ENCODE data around the gene RBM10. TPM values are rescaled to one million over a fixed set of nuclear protein-coding genes. Genes with fewer than 3 reads are reported as not detected.

RBM10 gene
- total RNA-seq, 5 donors from 2014 or later (not counting 1 experiment from before 2014, with no cell fraction given), result 37.3 to 60.3 (median 55.8) TPM

- peaks cover 0 to 13% of the 10 kb centered on the region in 2 experiments for H3K4me1 ChIP-seq (ENCODE audit: control insufficient read depth in 1 of 2, extremely low read depth in 1 of 2, insufficient read depth in 2 of 2, low read length in 2 of 2)
- Mint-ChIP-seq H3K27me3 (no peaks in the 10 kb centered on the region), H3K27ac (no peak overlapping the region), H3K4me1 (peaks cover 2 to 15% (median 8%) of the 10 kb centered on the region in 3 donors), H3K9me3 (no peaks in the 10 kb centered on the region), H3K4me3 (no peak overlapping the region), H3K36me3 (peaks cover 12% of the 10 kb centered on the region)
- no peak overlapping the region for H3K4me3 ChIP-seq (ENCODE audit: control insufficient read depth in 1 of 2, extremely low read depth in 1 of 2, low read length in 1 of 2)
- H3K27me3 ChIP-seq (replicated peaks in 1 of 2; ENCODE audit: control insufficient read depth in 2 of 2, extremely low read depth in 1 of 2, insufficient read depth in 2 of 2, low read length in 1 of 2), result no peaks in the 10 kb centered on the region
- no peak for ATAC-seq (replicated peaks in 1 of 4)
- 90% methylated on average over 2 of the region's 12 CpGs for WGBS (ENCODE audit: insufficient coverage)
- DNase-seq, result no peak
- H3K36me3 ChIP-seq (ENCODE audit: control insufficient read depth in 2 of 2, extremely low read depth in 1 of 2, insufficient read depth in 1 of 2, low read length in 1 of 2), result peaks cover 27 to 37% of the 10 kb centered on the region in 2 donors
- no peak overlapping the region for H3K27ac ChIP-seq (ENCODE audit: low read length)
- POLR2A ChIA-PET, result interaction anchor here in 1 of 2 donors (2.0 kb wide), 1 partner anchor 11 kb away, joined by 8 read pairs; the partner anchor contains the start of gene CDK16
- CTCF ChIA-PET, result no interaction called here
- H3K9me3 ChIP-seq, result no peaks in the 10 kb centered on the region
Observed at GRCh38 chrX:47228550-47229270, 83.7 kb downstream of the RBM10 start.

- H3K27ac Mint-ChIP-seq, result no peak overlapping the region
- POLR2A ChIA-PET, result interaction anchor here in 1 of 2 donors (2.0 kb wide), 1 partner anchor 11 kb away, joined by 8 read pairs; the partner anchor contains the start of gene CDK16
Observed at GRCh38 chrX:47229427-47229826, 84.4 kb downstream of the RBM10 start.

GRCh38 chrX:47230136-47230868, 85.3 kb downstream of the RBM10 start:
- Histone ChIP-seq H3K4me1 (ENCODE audit: control insufficient read depth in 1 of 2, extremely low read depth in 1 of 2, insufficient read depth in 2 of 2, low read length in 2 of 2) (peaks cover 1 to 14% of the 10 kb centered on the region in 2 experiments), H3K9me3 (no peaks in the 10 kb centered on the region), H3K27me3 (replicated peaks in 1 of 2; ENCODE audit: control insufficient read depth in 2 of 2, extremely low read depth in 1 of 2, insufficient read depth in 2 of 2, low read length in 1 of 2) (no peaks in the 10 kb centered on the region), H3K27ac (ENCODE audit: low read length) (no peak overlapping the region), H3K4me3 (ENCODE audit: control insufficient read depth in 1 of 2, extremely low read depth in 1 of 2, low read length in 1 of 2) (no peak overlapping the region), H3K36me3 (ENCODE audit: control insufficient read depth in 2 of 2, extremely low read depth in 1 of 2, insufficient read depth in 1 of 2, low read length in 1 of 2) (peaks cover 19 to 22% of the 10 kb centered on the region in 2 donors)
- DNase-seq (no peak), ATAC-seq (replicated peaks in 1 of 4) (no peak)
- ChIA-PET POLR2A (interaction anchor here in 1 of 2 donors (0.6 kb wide), 1 partner anchor 255 kb away, joined by 3 read pairs; no protein-coding TSS in a partner anchor), CTCF (no interaction called here)
- Mint-ChIP-seq H3K4me3 (no peak overlapping the region), H3K9me3 (no peaks in the 10 kb centered on the region), H3K4me1 (peaks cover 10 to 17% (median 15%) of the 10 kb centered on the region in 3 donors), H3K36me3 (peaks cover 12% of the 10 kb centered on the region), H3K27ac (no peak overlapping the region), H3K27me3 (no peaks in the 10 kb centered on the region)
- WGBS (ENCODE audit: insufficient coverage), result 92% methylated on average over 2 of the region's 5 CpGs

More at GRCh38 chrX:47229427-47229826, 84.4 kb downstream of the RBM10 start:
- no peaks in the 10 kb centered on the region for H3K27me3 Mint-ChIP-seq
- no peaks in the 10 kb centered on the region for H3K9me3 Mint-ChIP-seq
- H3K27me3 ChIP-seq (replicated peaks in 1 of 2; ENCODE audit: control insufficient read depth in 2 of 2, extremely low read depth in 1 of 2, insufficient read depth in 2 of 2, low read length in 1 of 2), result no peaks in the 10 kb centered on the region
- H3K4me3 Mint-ChIP-seq, result no peak overlapping the region
- no peak overlapping the region for H3K4me3 ChIP-seq (ENCODE audit: control insufficient read depth in 1 of 2, extremely low read depth in 1 of 2, low read length in 1 of 2)
- no peak overlapping the region for H3K27ac ChIP-seq (ENCODE audit: low read length)
- WGBS (ENCODE audit: insufficient coverage), result no CpG with 5 or more reads among the region's 6 CpGs
- ATAC-seq (replicated peaks in 1 of 4) (no peak), DNase-seq (no peak)
- no peaks in the 10 kb centered on the region for H3K9me3 ChIP-seq
- H3K4me1 Mint-ChIP-seq, result peaks cover 5 to 15% (median 11%) of the 10 kb centered on the region in 3 donors
- peaks cover 23 to 30% of the 10 kb centered on the region in 2 donors for H3K36me3 ChIP-seq (ENCODE audit: control insufficient read depth in 2 of 2, extremely low read depth in 1 of 2, insufficient read depth in 1 of 2, low read length in 1 of 2)
- H3K36me3 Mint-ChIP-seq, result peaks cover 12% of the 10 kb centered on the region
- H3K4me1 ChIP-seq (ENCODE audit: control insufficient read depth in 1 of 2, extremely low read depth in 1 of 2, insufficient read depth in 2 of 2, low read length in 2 of 2), result peaks cover 0 to 13% of the 10 kb centered on the region in 2 experiments
- CTCF ChIA-PET, result no interaction called here

GRCh38 chrX:47231167-47231566, 86.1 kb downstream of the RBM10 start:
- peaks cover 13 to 18% of the 10 kb centered on the region in 2 donors for H3K36me3 ChIP-seq (ENCODE audit: control insufficient read depth in 2 of 2, extremely low read depth in 1 of 2, insufficient read depth in 1 of 2, low read length in 1 of 2)
- H3K27ac ChIP-seq (ENCODE audit: low read length), result no peak overlapping the region
- Mint-ChIP-seq H3K27me3 (no peaks in the 10 kb centered on the region), H3K9me3 (no peaks in the 10 kb centered on the region), H3K36me3 (peaks cover 12% of the 10 kb centered on the region), H3K4me3 (peak overlapping the region in 1 of 3 donors; percentile 9), H3K4me1 (peaks cover 18 to 26% (median 23%) of the 10 kb centered on the region in 3 donors), H3K27ac (peak overlapping the region; percentile 56 to 65)
- ChIA-PET POLR2A (interaction anchor here in 1 of 2 donors (0.6 kb wide), 1 partner anchor 255 kb away, joined by 3 read pairs; no protein-coding TSS in a partner anchor), CTCF (no interaction called here)
- no CpG with 5 or more reads among the region's 2 CpGs for WGBS (ENCODE audit: insufficient coverage)
- no peak for DNase-seq
- peaks cover 2 to 17% of the 10 kb centered on the region in 2 experiments for H3K4me1 ChIP-seq (ENCODE audit: control insufficient read depth in 1 of 2, extremely low read depth in 1 of 2, insufficient read depth in 2 of 2, low read length in 2 of 2)
- no peak overlapping the region for H3K4me3 ChIP-seq (ENCODE audit: control insufficient read depth in 1 of 2, extremely low read depth in 1 of 2, low read length in 1 of 2)
- ATAC-seq (replicated peaks in 1 of 4), result no peak
- H3K27me3 ChIP-seq (replicated peaks in 1 of 2; ENCODE audit: control insufficient read depth in 2 of 2, extremely low read depth in 1 of 2, insufficient read depth in 2 of 2, low read length in 1 of 2), result no peaks in the 10 kb centered on the region
- H3K9me3 ChIP-seq, result no peaks in the 10 kb centered on the region

- Histone ChIP-seq H3K36me3 (ENCODE audit: control insufficient read depth in 2 of 2, extremely low read depth in 1 of 2, insufficient read depth in 1 of 2, low read length in 1 of 2) (peaks cover 10 to 12% of the 10 kb centered on the region in 2 donors), H3K4me3 (ENCODE audit: control insufficient read depth in 1 of 2, extremely low read depth in 1 of 2, low read length in 1 of 2) (peak overlapping the region; percentile 73 to 95), H3K4me1 (ENCODE audit: control insufficient read depth in 1 of 2, extremely low read depth in 1 of 2, insufficient read depth in 2 of 2, low read length in 2 of 2) (peaks cover 2 to 17% of the 10 kb centered on the region in 2 experiments), H3K27ac (ENCODE audit: low read length) (peak overlapping the region; percentile 99), H3K9me3 (no peaks in the 10 kb centered on the region), H3K27me3 (replicated peaks in 1 of 2; ENCODE audit: control insufficient read depth in 2 of 2, extremely low read depth in 1 of 2, insufficient read depth in 2 of 2, low read length in 1 of 2) (no peaks in the 10 kb centered on the region)
- Mint-ChIP-seq H3K27ac (peak overlapping the region; percentile 99), H3K4me1 (peaks cover 29 to 32% (median 31%) of the 10 kb centered on the region in 3 donors), H3K36me3 (peaks cover 9% of the 10 kb centered on the region), H3K4me3 (peak overlapping the region; percentile 92 to 96 (median 94)), H3K27me3 (no peaks in the 10 kb centered on the region), H3K9me3 (no peaks in the 10 kb centered on the region)
- peak in 2 of 35 experiments; percentile 9 to 16 for DNase-seq
- ATAC-seq (replicated peaks in 1 of 4), result no peak
- WGBS (ENCODE audit: insufficient coverage), result 0% methylated on average over 1 of the region's 8 CpGs
- ChIA-PET POLR2A (no interaction called here), CTCF (interaction anchor here in 1 of 2 donors (1.6 kb wide), 1 partner anchor 152 kb away, joined by 5 read pairs; no protein-coding TSS in a partner anchor)
Observed at GRCh38 chrX:47232197-47232802, 87.3 kb downstream of the RBM10 start.

Measured in T-cell (primary cell).